Keratinocyte (primary cell): ENCODE data around the gene SPG7. TPM values are rescaled to one million over a fixed set of nuclear protein-coding genes. Genes with fewer than 3 reads are reported as not detected.

ENCODE experiments used
- DNase-seq: peaks from one replicate; pipeline ENCODE4 v3.0.0-alpha.2; 2011; ENCODE audit warnings: low read depth, missing footprints, low spot score
- FAIRE-seq: peaks from 2 replicates; lab custom pipeline; 2011; peaks lifted over from hg19 to GRCh38; lab: Jason Lieb, UNC
- H2AFZ ChIP-seq: 2 replicates; pipeline ENCODE4 v1.6.0; 2012; ENCODE audit warnings: low read length, control low read depth, inconsistent platforms; ENCODE audit not compliant: control insufficient read depth
- H3K27ac ChIP-seq: 2 replicates; pipeline ENCODE4 v1.5.1; 2011; ENCODE audit warnings: low read length; ENCODE audit not compliant: control insufficient read depth, insufficient read depth
- H3K27me3 ChIP-seq: 3 replicates; pipeline ENCODE4 v1.6.0; 2011; ENCODE audit warnings: low read length; ENCODE audit not compliant: control insufficient read depth, insufficient read depth; ENCODE audit errors: extremely low read depth
- H3K36me3 ChIP-seq, 2 experiments: 2 replicates in 1 of 2; 3 replicates in 1 of 2; pipeline ENCODE4 v1.5.1; 2011; ENCODE audit warnings: low read length in 2 of 2, mild to moderate bottlenecking in 1 of 2; ENCODE audit not compliant: control insufficient read depth in 2 of 2, insufficient read depth in 2 of 2; ENCODE audit errors: extremely low read depth in 1 of 2
- H3K4me1 ChIP-seq: 3 replicates; pipeline ENCODE4 v1.5.1; 2011; ENCODE audit warnings: low read length; ENCODE audit not compliant: control insufficient read depth, insufficient read depth; ENCODE audit errors: extremely low read depth
- H3K4me2 ChIP-seq: 3 replicates; pipeline ENCODE4 v1.6.0; 2011; ENCODE audit warnings: low read depth, low read length; ENCODE audit not compliant: control insufficient read depth, insufficient read depth; ENCODE audit errors: extremely low read depth
- H3K4me3 ChIP-seq, 3 experiments: fragments of 200-600 bp in 1 of 3; sonication (generic) in 1 of 3; 2 replicates in 2 of 3; 3 replicates in 1 of 3; pipeline ENCODE4 v1.5.1; 2011 to 2016; ENCODE audit warnings: low read length in 3 of 3, mild to moderate bottlenecking in 3 of 3, control low read depth in 2 of 3, inconsistent platforms in 1 of 3, low read depth in 1 of 3, mixed read lengths in 1 of 3, mixed run types in 1 of 3, moderate library complexity in 1 of 3; ENCODE audit not compliant: control insufficient read depth in 2 of 3, insufficient read depth in 2 of 3; ENCODE audit errors: extremely low read depth in 1 of 3
- H3K79me2 ChIP-seq: 2 replicates; pipeline ENCODE4 v1.6.0; 2012; ENCODE audit warnings: low read length; ENCODE audit not compliant: control insufficient read depth, insufficient read depth
- H3K9ac ChIP-seq: 3 replicates; pipeline ENCODE4 v1.6.0; 2011; ENCODE audit warnings: low read length; ENCODE audit not compliant: control insufficient read depth, insufficient read depth; ENCODE audit errors: extremely low read depth
- H3K9me1 ChIP-seq: 3 replicates; pipeline ENCODE4 v1.6.0; 2011; ENCODE audit warnings: low read length; ENCODE audit not compliant: control insufficient read depth, insufficient read depth; ENCODE audit errors: extremely low read depth
- H3K9me3 ChIP-seq: 2 replicates; pipeline ENCODE4 v1.5.1; 2012; ENCODE audit warnings: low read depth, low read length; ENCODE audit not compliant: control insufficient read depth
- H4K20me1 ChIP-seq: 3 replicates; pipeline ENCODE4 v1.6.0; 2011; ENCODE audit warnings: low read length; ENCODE audit not compliant: control insufficient read depth, insufficient read depth; ENCODE audit errors: extremely low read depth
- CTCF ChIP-seq, 3 experiments: IDR thresholded peaks in 1 of 3; conservative IDR thresholded peaks in 1 of 3; optimal IDR thresholded peaks in 1 of 3; 2 replicates in 2 of 3; 3 replicates in 1 of 3; pipeline versions ENCODE3 to v1.5.1; 2011; ENCODE audit warnings: low read length in 3 of 3, mild to moderate bottlenecking in 3 of 3, moderate library complexity in 2 of 3, control low read depth in 1 of 3, inconsistent platforms in 1 of 3; ENCODE audit not compliant: insufficient read depth in 2 of 3; ENCODE audit errors: extremely low read depth in 1 of 3
- EZH2 ChIP-seq: IDR thresholded peaks from one replicate; pipeline ENCODE4 v1.6.1; 2012; ENCODE audit warnings: inconsistent platforms, mild to moderate bottlenecking, low read length, moderate library complexity
- dilution Hi-C: fragments of 300-500 bp; cut with MboI; formaldehyde crosslinking; loops from one replicate; pipeline ENCODE4 v1.7.0; 2020; ENCODE audit warnings: low sequenced_read_pairs; ENCODE audit not compliant: extremely low pct_ligation_motif_present
- polyA plus RNA-seq, 5 experiments: library from polyadenylated mRNA; depleted of rRNA in 3 of 5; stranded (reverse) in 3 of 5; stranded (forward) in 1 of 5; unstranded in 1 of 5; fragments of >200 nt; gene quantifications; 1 replicate in 1 of 5; 2 replicates in 3 of 5; 3 replicates in 1 of 5; pipeline versions ENCODE4 v1.2.1 to v1.2.3, GENCODE V29; 2011 to 2012; ENCODE audit warnings: missing spikeins in 2 of 5, low read depth in 1 of 5, low replicate concordance in 1 of 5

The SPG7 gene
- polyA plus RNA-seq, 1 donor (not counting 4 experiments of a cell fraction or from before 2014, with no cell fraction given): 45.2 TPM

- Histone ChIP-seq H3K79me2 (no peaks in the 10 kb centered on the region), H3K27me3 (no peaks in the 10 kb centered on the region), H3K4me2 (no peak overlapping the region), H3K36me3 (no peaks in the 10 kb centered on the region), H3K4me3 (no peak overlapping the region), H3K9me3 (no peaks in the 10 kb centered on the region), H3K4me1 (peaks cover 5% of the 10 kb centered on the region), H3K9ac (no peak overlapping the region), H3K27ac (no peak overlapping the region), H4K20me1 (no peaks in the 10 kb centered on the region), H3K9me1 (no peaks in the 10 kb centered on the region), H2AFZ (no peak overlapping the region)
- no peak for FAIRE-seq
- no peak for DNase-seq
- dilution Hi-C loops: no loop called here
- TF ChIP-seq EZH2: no peak
- no peak for TF ChIP-seq CTCF (optimal IDR thresholded peaks at IDR 0.05 in 1 of 3, IDR thresholded peaks at IDR 0.05 in 1 of 3, conservative IDR thresholded peaks at IDR 0.05 in 1 of 3; ENCODE audit: extremely low read depth in 1 of 3, insufficient read depth in 2 of 3, low read length in 3 of 3)
These were observed 81.2 kb downstream of the SPG7 start for GRCh38 chr16:89589241-89589926.

- H3K27me3 ChIP-seq: no peaks in the 10 kb centered on the region
These were observed 85.6 kb downstream of the SPG7 start for GRCh38 chr16:89593841-89594240.

More at GRCh38 chr16:89593841-89594240, 85.6 kb downstream of the SPG7 start:
- Histone ChIP-seq H3K4me1 (no peaks in the 10 kb centered on the region), H3K4me3 (no peak overlapping the region), H3K27ac (no peak overlapping the region), H2AFZ (no peak overlapping the region), H4K20me1 (no peaks in the 10 kb centered on the region), H3K4me2 (no peak overlapping the region), H3K36me3 (no peaks in the 10 kb centered on the region), H3K9me3 (no peaks in the 10 kb centered on the region), H3K9ac (no peak overlapping the region), H3K9me1 (no peaks in the 10 kb centered on the region), H3K79me2 (no peaks in the 10 kb centered on the region)
- DNase-seq: no peak
- TF ChIP-seq EZH2 (no peak), CTCF (optimal IDR thresholded peaks at IDR 0.05 in 1 of 3, IDR thresholded peaks at IDR 0.05 in 1 of 3, conservative IDR thresholded peaks at IDR 0.05 in 1 of 3; ENCODE audit: extremely low read depth in 1 of 3, insufficient read depth in 2 of 3, low read length in 3 of 3) (no peak)
- dilution Hi-C loops: no loop called here
- no peak for FAIRE-seq
